Measurements from ENCODE around the gene SPATA19. TPM values are rescaled to one million over a fixed set of nuclear protein-coding genes. Genes with fewer than 3 reads are reported as not detected.

SPATA19 gene
- total and polyA plus RNA-seq, 2 of the 4 experiments (the other 2 are of a cell fraction), result not detected

DNA sequence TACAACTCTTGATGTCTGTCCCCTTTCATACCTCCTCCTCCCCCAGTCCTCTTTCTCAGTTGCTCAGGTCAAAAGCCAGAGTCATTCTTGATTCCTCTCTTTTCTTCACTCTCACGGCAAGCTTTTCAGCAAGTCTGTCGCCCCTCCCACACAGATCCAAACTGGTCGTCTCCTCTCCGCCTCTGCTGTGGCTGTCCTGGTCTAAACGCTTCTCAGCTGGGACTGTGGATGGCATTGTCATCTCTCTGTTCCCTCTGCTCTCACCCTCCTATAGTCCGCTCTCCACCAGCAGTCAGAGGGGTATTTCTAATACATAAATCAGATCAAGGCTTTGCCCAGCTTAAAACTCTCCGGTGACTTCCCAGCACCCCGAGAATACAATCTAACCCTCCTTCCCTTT lies 46.8 kb upstream of the SPATA19 start:
- BruUV-seq (replicated peaks), result no TSS peak
- H3K79me1 ChIP-seq (ENCODE audit: low read depth in 1 of 2, low read length in 2 of 2), result no peaks in the 10 kb centered on the region
- H3K14ac ChIP-seq (replicated peaks; ENCODE audit: low read depth, low read length), result no peak overlapping the region
- H2BK120ac ChIP-seq (ENCODE audit: low read depth, low read length), result no peak overlapping the region
- no peaks in the 10 kb centered on the region for H3K4me1 ChIP-seq (ENCODE audit: control insufficient read depth, insufficient read depth, low read length)
- H2BK20ac ChIP-seq (ENCODE audit: low read depth, low read length), result no peak overlapping the region
- no peak overlapping the region for H3K18ac ChIP-seq (ENCODE audit: low read depth, low read length)
- H3K27ac ChIP-seq (ENCODE audit: insufficient read depth, low read length), result no peak overlapping the region
- ChIA-PET CTCF (no interaction called here), POLR2A (ENCODE audit: unreplicated experiment) (no interaction called here)
- no peak overlapping the region for H2AK5ac ChIP-seq (ENCODE audit: low read depth, low read length)
- H3K9me3 ChIP-seq (ENCODE audit: control insufficient read depth, insufficient read depth, low read length), result peaks cover 40% of the 10 kb centered on the region
- WGBS, 2 experiments (ENCODE audit: extremely low coverage in 2 of 2, insufficient read length in 1 of 2), result 30% methylated on average over 7 of the region's 8 CpGs; no CpG with 5 or more reads in 1 of the 2 experiments
- in situ Hi-C loops (cut with MboI; ENCODE audit: low sequenced_read_pairs) (no loop called here), intact Hi-C loops (cut with micrococcal nuclease) (no loop called here), dilution Hi-C loops (cut with HindIII; ENCODE audit: low sequenced_read_pairs, unreplicated experiment) (no loop called here)
- no peak overlapping the region for H3K9ac ChIP-seq (ENCODE audit: low read depth, low read length)
- no peak overlapping the region for H4K91ac ChIP-seq (ENCODE audit: insufficient read depth, low read depth, low read length)
- H4K8ac ChIP-seq (ENCODE audit: low read depth in 2 of 2, low read length in 2 of 2), result no peak overlapping the region
- H3K9me1 ChIP-seq (ENCODE audit: insufficient read depth, low read length), result no peaks in the 10 kb centered on the region
- no peaks in the 10 kb centered on the region for H3K36me3 ChIP-seq (ENCODE audit: control insufficient read depth, insufficient read depth, low read length)
- no peak overlapping the region for H3K23ac ChIP-seq (ENCODE audit: low read depth, low read length)
- DNase-seq, result no peak
- H3K27me3 ChIP-seq (ENCODE audit: control insufficient read depth, insufficient read depth, low read length), result no peaks in the 10 kb centered on the region
- no peak overlapping the region for H2AFZ ChIP-seq (replicated peaks; ENCODE audit: low read length, poor library complexity)
- no peak overlapping the region for H3K4me2 ChIP-seq (ENCODE audit: low read depth, low read length)
- H4K5ac ChIP-seq (ENCODE audit: low read depth, low read length), result no peak overlapping the region
- no peak overlapping the region for H3K4ac ChIP-seq (ENCODE audit: low read depth, low read length)
- H2AK9ac ChIP-seq (replicated peaks; ENCODE audit: low read depth, low read length, poor library complexity), result no peak overlapping the region
- TF ChIP-seq NFE2L2 (IDR thresholded peaks at IDR 0.05; ENCODE audit: low read depth, low read length) (no peak), POLR2A (IDR thresholded peaks at IDR 0.05; ENCODE audit: low read depth, low read length) (no peak)
- TF ChIP-seq, protein P1, sequence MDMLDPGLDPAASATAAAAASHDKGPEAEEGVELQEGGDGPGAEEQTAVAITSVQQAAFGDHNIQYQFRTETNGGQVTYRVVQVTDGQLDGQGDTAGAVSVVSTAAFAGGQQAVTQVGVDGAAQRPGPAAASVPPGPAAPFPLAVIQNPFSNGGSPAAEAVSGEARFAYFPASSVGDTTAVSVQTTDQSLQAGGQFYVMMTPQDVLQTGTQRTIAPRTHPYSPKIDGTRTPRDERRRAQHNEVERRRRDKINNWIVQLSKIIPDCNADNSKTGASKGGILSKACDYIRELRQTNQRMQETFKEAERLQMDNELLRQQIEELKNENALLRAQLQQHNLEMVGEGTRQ (IDR thresholded peaks at IDR 0.05; ENCODE audit: low read depth, low read length), result no peak
- TF ChIP-seq, protein P2, sequence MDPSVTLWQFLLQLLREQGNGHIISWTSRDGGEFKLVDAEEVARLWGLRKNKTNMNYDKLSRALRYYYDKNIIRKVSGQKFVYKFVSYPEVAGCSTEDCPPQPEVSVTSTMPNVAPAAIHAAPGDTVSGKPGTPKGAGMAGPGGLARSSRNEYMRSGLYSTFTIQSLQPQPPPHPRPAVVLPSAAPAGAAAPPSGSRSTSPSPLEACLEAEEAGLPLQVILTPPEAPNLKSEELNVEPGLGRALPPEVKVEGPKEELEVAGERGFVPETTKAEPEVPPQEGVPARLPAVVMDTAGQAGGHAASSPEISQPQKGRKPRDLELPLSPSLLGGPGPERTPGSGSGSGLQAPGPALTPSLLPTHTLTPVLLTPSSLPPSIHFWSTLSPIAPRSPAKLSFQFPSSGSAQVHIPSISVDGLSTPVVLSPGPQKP (IDR thresholded peaks at IDR 0.05; ENCODE audit: borderline replicate concordance, low read depth, low read length), result no peak
- H2BK15ac ChIP-seq (ENCODE audit: low read depth, low read length), result no peak overlapping the region
- ATAC-seq (ENCODE audit: low read depth), result no peak
- no peak overlapping the region for H2BK5ac ChIP-seq (ENCODE audit: low read depth, low read length, poor library complexity, severe bottlenecking)
- no peaks in the 10 kb centered on the region for H4K20me1 ChIP-seq (ENCODE audit: insufficient read depth, low read length)
- no peak overlapping the region for H3K4me3 ChIP-seq (ENCODE audit: insufficient read depth, low read depth, low read length)
- no peak overlapping the region for H3K56ac ChIP-seq (ENCODE audit: extremely low read depth, insufficient read depth, low read length)
